Keratinocyte (primary cell): ENCODE results near the gene SP6. TPM values are rescaled to one million over a fixed set of nuclear protein-coding genes. Genes with fewer than 3 reads are reported as not detected.

Experiments
- DNase-seq: peaks from one replicate; pipeline ENCODE4 v3.0.0-alpha.2; 2011; ENCODE audit warnings: low read depth, missing footprints, low spot score
- FAIRE-seq: peaks from 2 replicates; lab custom pipeline; 2011; peaks lifted over from hg19 to GRCh38; lab: Jason Lieb, UNC
- H2AFZ ChIP-seq: 2 replicates; pipeline ENCODE4 v1.6.0; 2012; ENCODE audit warnings: low read length, control low read depth, inconsistent platforms; ENCODE audit not compliant: control insufficient read depth
- H3K27ac ChIP-seq: 2 replicates; pipeline ENCODE4 v1.5.1; 2011; ENCODE audit warnings: low read length; ENCODE audit not compliant: control insufficient read depth, insufficient read depth
- H3K27me3 ChIP-seq: 3 replicates; pipeline ENCODE4 v1.6.0; 2011; ENCODE audit warnings: low read length; ENCODE audit not compliant: control insufficient read depth, insufficient read depth; ENCODE audit errors: extremely low read depth
- H3K36me3 ChIP-seq, 2 experiments: 2 replicates in 1 of 2; 3 replicates in 1 of 2; pipeline ENCODE4 v1.5.1; 2011; ENCODE audit warnings: low read length in 2 of 2, mild to moderate bottlenecking in 1 of 2; ENCODE audit not compliant: control insufficient read depth in 2 of 2, insufficient read depth in 2 of 2; ENCODE audit errors: extremely low read depth in 1 of 2
- H3K4me1 ChIP-seq: 3 replicates; pipeline ENCODE4 v1.5.1; 2011; ENCODE audit warnings: low read length; ENCODE audit not compliant: control insufficient read depth, insufficient read depth; ENCODE audit errors: extremely low read depth
- H3K4me2 ChIP-seq: 3 replicates; pipeline ENCODE4 v1.6.0; 2011; ENCODE audit warnings: low read depth, low read length; ENCODE audit not compliant: control insufficient read depth, insufficient read depth; ENCODE audit errors: extremely low read depth
- H3K4me3 ChIP-seq, 3 experiments: fragments of 200-600 bp in 1 of 3; sonication (generic) in 1 of 3; 2 replicates in 2 of 3; 3 replicates in 1 of 3; pipeline ENCODE4 v1.5.1; 2011 to 2016; ENCODE audit warnings: low read length in 3 of 3, mild to moderate bottlenecking in 3 of 3, control low read depth in 2 of 3, inconsistent platforms in 1 of 3, low read depth in 1 of 3, mixed read lengths in 1 of 3, mixed run types in 1 of 3, moderate library complexity in 1 of 3; ENCODE audit not compliant: control insufficient read depth in 2 of 3, insufficient read depth in 2 of 3; ENCODE audit errors: extremely low read depth in 1 of 3
- H3K79me2 ChIP-seq: 2 replicates; pipeline ENCODE4 v1.6.0; 2012; ENCODE audit warnings: low read length; ENCODE audit not compliant: control insufficient read depth, insufficient read depth
- H3K9ac ChIP-seq: 3 replicates; pipeline ENCODE4 v1.6.0; 2011; ENCODE audit warnings: low read length; ENCODE audit not compliant: control insufficient read depth, insufficient read depth; ENCODE audit errors: extremely low read depth
- H3K9me1 ChIP-seq: 3 replicates; pipeline ENCODE4 v1.6.0; 2011; ENCODE audit warnings: low read length; ENCODE audit not compliant: control insufficient read depth, insufficient read depth; ENCODE audit errors: extremely low read depth
- H3K9me3 ChIP-seq: 2 replicates; pipeline ENCODE4 v1.5.1; 2012; ENCODE audit warnings: low read depth, low read length; ENCODE audit not compliant: control insufficient read depth
- H4K20me1 ChIP-seq: 3 replicates; pipeline ENCODE4 v1.6.0; 2011; ENCODE audit warnings: low read length; ENCODE audit not compliant: control insufficient read depth, insufficient read depth; ENCODE audit errors: extremely low read depth
- CTCF ChIP-seq, 3 experiments: IDR thresholded peaks in 1 of 3; conservative IDR thresholded peaks in 1 of 3; optimal IDR thresholded peaks in 1 of 3; 2 replicates in 2 of 3; 3 replicates in 1 of 3; pipeline versions ENCODE3 to v1.5.1; 2011; ENCODE audit warnings: low read length in 3 of 3, mild to moderate bottlenecking in 3 of 3, moderate library complexity in 2 of 3, control low read depth in 1 of 3, inconsistent platforms in 1 of 3; ENCODE audit not compliant: insufficient read depth in 2 of 3; ENCODE audit errors: extremely low read depth in 1 of 3
- EZH2 ChIP-seq: IDR thresholded peaks from one replicate; pipeline ENCODE4 v1.6.1; 2012; ENCODE audit warnings: inconsistent platforms, mild to moderate bottlenecking, low read length, moderate library complexity
- dilution Hi-C: fragments of 300-500 bp; cut with MboI; formaldehyde crosslinking; loops from one replicate; pipeline ENCODE4 v1.7.0; 2020; ENCODE audit warnings: low sequenced_read_pairs; ENCODE audit not compliant: extremely low pct_ligation_motif_present
- polyA plus RNA-seq, 5 experiments: library from polyadenylated mRNA; depleted of rRNA in 3 of 5; stranded (reverse) in 3 of 5; stranded (forward) in 1 of 5; unstranded in 1 of 5; fragments of >200 nt; gene quantifications; 1 replicate in 1 of 5; 2 replicates in 3 of 5; 3 replicates in 1 of 5; pipeline versions ENCODE4 v1.2.1 to v1.2.3, GENCODE V29; 2011 to 2012; ENCODE audit warnings: missing spikeins in 2 of 5, low read depth in 1 of 5, low replicate concordance in 1 of 5

SP6 gene
- polyA plus RNA-seq, 1 donor (not counting 4 experiments of a cell fraction or from before 2014, with no cell fraction given), result 2.0 TPM

- Histone ChIP-seq H3K27me3 (peaks cover 46% of the 10 kb centered on the region), H3K79me2 (no peaks in the 10 kb centered on the region), H4K20me1 (no peaks in the 10 kb centered on the region), H3K4me2 (no peak overlapping the region), H3K36me3 (no peaks in the 10 kb centered on the region), H3K9ac (no peak overlapping the region), H3K27ac (no peak overlapping the region), H3K4me3 (no peak overlapping the region), H3K9me3 (no peaks in the 10 kb centered on the region), H2AFZ (no peak overlapping the region), H3K4me1 (peaks cover 10% of the 10 kb centered on the region), H3K9me1 (no peaks in the 10 kb centered on the region)
- dilution Hi-C loops, result no loop called here
- no peak for DNase-seq
- no peak for TF ChIP-seq EZH2
- TF ChIP-seq CTCF (optimal IDR thresholded peaks at IDR 0.05 in 1 of 3, IDR thresholded peaks at IDR 0.05 in 1 of 3, conservative IDR thresholded peaks at IDR 0.05 in 1 of 3; ENCODE audit: extremely low read depth in 1 of 3, insufficient read depth in 2 of 3, low read length in 3 of 3), result no peak
- no peak for FAIRE-seq
These were observed 4.8 kb upstream of the SP6 start for GRCh38 chr17:47855737-47856136.

- no peak overlapping the region for H2AFZ ChIP-seq
- no peak for TF ChIP-seq EZH2
- TF ChIP-seq CTCF (optimal IDR thresholded peaks at IDR 0.05 in 1 of 3, IDR thresholded peaks at IDR 0.05 in 1 of 3, conservative IDR thresholded peaks at IDR 0.05 in 1 of 3; ENCODE audit: extremely low read depth in 1 of 3, insufficient read depth in 2 of 3, low read length in 3 of 3), result no peak
- no peak overlapping the region for H3K4me2 ChIP-seq
- peaks cover under 1% of the 10 kb centered on the region for H3K79me2 ChIP-seq
- H3K4me3 ChIP-seq, result no peak overlapping the region
- H3K36me3 ChIP-seq, result no peaks in the 10 kb centered on the region
- FAIRE-seq, result no peak
- no peaks in the 10 kb centered on the region for H3K9me3 ChIP-seq
- no peaks in the 10 kb centered on the region for H4K20me1 ChIP-seq
- dilution Hi-C loops, result no loop called here
- H3K9me1 ChIP-seq, result no peaks in the 10 kb centered on the region
- peaks cover 46% of the 10 kb centered on the region for H3K27me3 ChIP-seq
- no peak for DNase-seq
- H3K27ac ChIP-seq, result no peak overlapping the region
- peaks cover 23% of the 10 kb centered on the region for H3K4me1 ChIP-seq
- H3K9ac ChIP-seq, result no peak overlapping the region
These were observed 2.7 kb upstream of the SP6 start for GRCh38 chr17:47853616-47854015.
